MM.1S (cell line): ENCODE results near the gene UBASH3A.

ENCODE experiments used
- EZH2 ChIP-seq: fragments of 300-600 bp; sonication (generic); optimal IDR thresholded peaks from 2 replicates; pipeline ENCODE3; 2017; ENCODE audit warnings: low read depth, mild to moderate bottlenecking, antibody characterized with exemption, low read length, mixed read lengths
- TF ChIP-seq, protein P1 (sequence below): fragments of 300-600 bp; sonication (generic); IDR thresholded peaks from 2 replicates; pipeline ENCODE4 v1.5.1; 2016; ENCODE audit warnings: antibody characterized with exemption, low read length, mixed read lengths

- TF ChIP-seq, protein P1, sequence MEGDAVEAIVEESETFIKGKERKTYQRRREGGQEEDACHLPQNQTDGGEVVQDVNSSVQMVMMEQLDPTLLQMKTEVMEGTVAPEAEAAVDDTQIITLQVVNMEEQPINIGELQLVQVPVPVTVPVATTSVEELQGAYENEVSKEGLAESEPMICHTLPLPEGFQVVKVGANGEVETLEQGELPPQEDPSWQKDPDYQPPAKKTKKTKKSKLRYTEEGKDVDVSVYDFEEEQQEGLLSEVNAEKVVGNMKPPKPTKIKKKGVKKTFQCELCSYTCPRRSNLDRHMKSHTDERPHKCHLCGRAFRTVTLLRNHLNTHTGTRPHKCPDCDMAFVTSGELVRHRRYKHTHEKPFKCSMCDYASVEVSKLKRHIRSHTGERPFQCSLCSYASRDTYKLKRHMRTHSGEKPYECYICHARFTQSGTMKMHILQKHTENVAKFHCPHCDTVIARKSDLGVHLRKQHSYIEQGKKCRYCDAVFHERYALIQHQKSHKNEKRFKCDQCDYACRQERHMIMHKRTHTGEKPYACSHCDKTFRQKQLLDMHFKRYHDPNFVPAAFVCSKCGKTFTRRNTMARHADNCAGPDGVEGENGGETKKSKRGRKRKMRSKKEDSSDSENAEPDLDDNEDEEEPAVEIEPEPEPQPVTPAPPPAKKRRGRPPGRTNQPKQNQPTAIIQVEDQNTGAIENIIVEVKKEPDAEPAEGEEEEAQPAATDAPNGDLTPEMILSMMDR: no peak
- no peak for TF ChIP-seq EZH2
These were observed 46.4 kb upstream of the UBASH3A start for GRCh38 chr21:42357307-42357706.
